NCI-H748 (cell line): ENCODE data around the gene CLDN9.

Experiments
- DNase-seq: peaks from one replicate; lab custom pipeline; 2025; ENCODE audit not compliant: unreplicated experiment; lab: John Stamatoyannopoulos, UW

Gene CLDN9

GRCh38 chr16:3028716-3029319 is 16.1 kb downstream of the CLDN9 start:
- no peak for DNase-seq

DNA sequence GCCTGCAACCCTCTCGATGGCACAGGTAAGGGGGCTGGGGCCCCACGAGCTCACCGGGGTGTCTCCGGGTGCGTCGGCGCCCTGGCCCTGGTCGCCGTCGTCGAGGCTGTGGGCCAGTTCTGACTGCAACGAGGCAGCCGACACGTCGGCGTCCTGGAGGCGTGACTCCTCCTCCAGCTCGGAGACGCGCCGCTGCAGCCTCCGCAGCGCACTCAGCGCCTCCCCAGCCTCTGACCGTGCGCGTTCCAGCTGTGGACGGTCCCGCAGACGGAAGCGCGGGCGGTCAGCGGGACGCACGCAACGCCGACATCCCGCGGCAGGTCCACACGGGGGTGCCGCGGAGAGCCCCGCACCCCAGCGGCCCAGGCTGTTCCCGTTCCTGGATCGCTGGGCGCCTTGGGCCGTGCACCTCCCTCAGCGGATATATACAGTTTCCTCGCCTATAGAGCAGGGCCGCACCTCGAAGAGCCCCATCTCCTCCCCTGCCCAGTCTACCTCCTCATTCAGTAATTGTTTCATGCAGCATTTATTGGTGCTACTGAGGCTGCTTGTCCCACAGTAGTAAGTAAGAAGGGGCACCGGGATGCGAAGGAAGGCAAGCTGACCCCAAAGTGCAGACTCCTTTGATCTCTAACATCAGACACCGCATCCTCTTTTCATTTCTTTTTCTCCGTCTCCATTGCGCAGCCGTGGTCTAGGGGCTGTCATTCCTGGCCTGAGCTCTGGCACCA is 16.9 kb downstream of the CLDN9 start:
- peak; percentile 46 for DNase-seq

- no peak for DNase-seq
Measured at GRCh38 chr16:3030222-3031212, 17.8 kb downstream of the CLDN9 start.

- DNase-seq = no peak
Measured at GRCh38 chr16:3032624-3033023, 19.9 kb downstream of the CLDN9 start.

DNA sequence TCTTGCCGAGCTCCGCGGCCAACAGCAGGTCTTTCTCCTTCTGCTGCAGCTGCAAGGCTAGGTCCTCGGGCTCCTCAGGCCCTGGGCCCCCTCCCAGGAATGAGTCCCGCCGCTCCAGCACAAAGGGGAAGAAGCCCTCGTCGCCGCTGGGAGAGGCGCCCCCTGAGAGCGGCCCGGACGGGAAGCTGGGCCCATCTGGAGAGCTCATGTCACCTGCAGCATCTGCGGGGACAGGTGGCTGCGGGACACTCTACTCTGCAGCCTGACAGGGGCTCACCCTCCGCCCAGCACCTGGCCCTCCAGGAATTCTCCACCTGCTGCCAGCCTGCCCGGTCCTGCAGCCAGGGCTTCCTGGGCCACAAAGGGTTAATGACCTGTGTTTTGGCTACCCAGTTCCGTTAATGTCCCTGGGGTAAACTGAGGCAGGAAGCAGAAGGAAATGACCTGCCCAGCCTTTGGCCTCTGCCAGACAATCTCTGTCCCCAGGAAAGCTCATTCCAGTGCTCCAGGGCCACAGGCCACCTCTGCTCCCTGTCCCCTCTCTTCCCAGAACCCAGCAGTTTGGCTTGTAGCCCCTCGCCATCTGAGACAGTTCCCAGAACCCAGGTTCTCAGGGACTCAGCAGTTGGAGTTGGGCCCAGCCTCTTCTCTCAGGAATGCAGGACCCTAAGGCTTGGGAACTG is 22.7 kb downstream of the CLDN9 start:
- no peak for DNase-seq

GRCh38 chr16:3035972-3036725 is 23.4 kb downstream of the CLDN9 start:
- peak; percentile 20 for DNase-seq

DNA sequence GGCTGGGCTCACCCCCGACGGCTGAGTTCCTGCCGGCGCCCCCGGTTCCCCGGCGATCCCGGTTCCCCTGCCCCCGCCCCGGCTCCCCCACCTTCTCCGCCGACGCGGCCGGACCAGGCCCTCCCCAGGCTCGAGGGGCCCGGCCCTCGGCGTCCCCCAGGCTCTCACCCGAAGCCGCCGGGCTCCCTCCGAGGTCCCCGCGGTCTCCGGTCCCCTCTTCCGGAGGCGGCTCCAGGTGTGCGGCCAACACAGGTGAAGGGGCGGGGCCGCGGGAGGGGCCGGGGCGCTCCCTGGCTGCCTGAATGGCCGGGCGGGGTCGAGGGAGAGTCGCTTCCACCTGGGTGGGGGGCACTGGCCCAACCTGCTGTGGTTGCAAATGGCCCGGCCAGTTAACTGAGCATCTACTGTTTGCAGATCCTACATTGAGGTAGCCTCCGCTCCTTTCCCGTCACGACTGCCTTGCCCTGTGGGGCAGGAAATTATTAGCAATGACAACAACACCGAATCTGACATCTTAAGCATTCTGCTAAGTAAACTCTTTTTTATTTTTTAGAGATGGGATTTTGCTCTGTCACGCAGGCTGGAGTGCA is 24.1 kb downstream of the CLDN9 start, which contains the start of gene BICDL2:
TSS of gene BICDL2 (minus strand) at position 219 of the 590 bp plus-strand sequence. CDS start 1,448 bp downstream, outside the sequence.
- DNase-seq = peak; percentile 45

DNA sequence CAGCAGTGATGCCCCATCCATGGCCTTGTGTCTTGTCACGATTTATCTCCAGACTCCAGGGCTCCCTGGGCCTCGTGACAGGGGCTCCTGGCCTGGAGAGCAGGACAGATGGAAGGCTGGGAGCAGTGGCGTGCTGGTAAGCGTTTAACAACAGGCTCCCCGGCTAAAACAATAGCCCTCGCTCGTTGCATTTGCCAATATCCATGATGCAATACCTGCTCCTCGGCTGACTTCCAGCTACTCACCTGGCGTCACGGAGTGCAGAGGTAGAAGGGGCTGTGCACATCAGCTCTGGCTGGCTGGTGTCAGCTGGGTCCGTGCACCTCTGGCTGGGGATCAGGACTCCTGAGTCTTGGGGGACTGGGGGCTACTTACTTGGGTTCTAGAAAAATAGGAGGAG is 25.5 kb downstream of the CLDN9 start:
- peak; percentile 11 for DNase-seq

- DNase-seq = no peak
Measured at GRCh38 chr16:3038896-3039295, 26.2 kb downstream of the CLDN9 start.

DNA sequence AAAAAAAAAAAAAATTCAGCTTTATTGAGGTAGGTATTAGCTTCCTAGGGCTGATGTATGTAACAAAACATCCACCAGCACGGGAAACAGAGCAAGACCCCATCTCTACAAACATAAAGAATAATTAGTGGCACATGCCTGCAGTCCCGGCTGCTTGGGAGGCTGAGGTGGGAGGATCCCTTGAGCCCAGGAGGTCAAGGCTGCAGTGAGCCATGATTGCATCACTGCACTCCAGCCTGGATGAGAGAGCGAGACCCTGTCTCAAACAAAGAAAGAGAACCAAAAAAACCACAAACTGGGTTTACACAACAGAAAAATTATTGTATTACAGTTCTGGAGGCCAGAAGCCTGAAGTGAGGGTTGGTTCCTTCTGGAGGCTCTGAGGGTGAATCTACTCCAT is 29.7 kb downstream of the CLDN9 start:
- no peak for DNase-seq

DNA sequence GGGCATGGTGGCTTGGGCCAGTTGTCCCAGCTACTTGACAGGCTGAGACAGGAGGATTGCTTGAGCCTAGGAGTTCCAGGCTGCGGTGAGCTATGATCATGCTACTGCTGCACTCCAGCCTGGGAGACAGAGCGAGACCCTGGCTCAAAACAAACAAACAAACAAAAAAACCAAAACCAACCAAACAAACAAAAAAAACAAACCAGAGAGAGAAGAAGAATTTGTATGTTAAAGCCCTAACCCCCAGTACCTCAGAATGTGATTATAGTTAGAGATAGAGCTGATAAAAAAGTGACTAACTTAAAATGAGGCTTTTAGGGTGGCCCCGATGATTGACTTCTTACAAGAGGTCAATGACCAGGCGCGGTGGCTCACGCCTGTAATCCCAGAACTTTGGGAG is 32.0 kb downstream of the CLDN9 start:
- DNase-seq = no peak

DNA sequence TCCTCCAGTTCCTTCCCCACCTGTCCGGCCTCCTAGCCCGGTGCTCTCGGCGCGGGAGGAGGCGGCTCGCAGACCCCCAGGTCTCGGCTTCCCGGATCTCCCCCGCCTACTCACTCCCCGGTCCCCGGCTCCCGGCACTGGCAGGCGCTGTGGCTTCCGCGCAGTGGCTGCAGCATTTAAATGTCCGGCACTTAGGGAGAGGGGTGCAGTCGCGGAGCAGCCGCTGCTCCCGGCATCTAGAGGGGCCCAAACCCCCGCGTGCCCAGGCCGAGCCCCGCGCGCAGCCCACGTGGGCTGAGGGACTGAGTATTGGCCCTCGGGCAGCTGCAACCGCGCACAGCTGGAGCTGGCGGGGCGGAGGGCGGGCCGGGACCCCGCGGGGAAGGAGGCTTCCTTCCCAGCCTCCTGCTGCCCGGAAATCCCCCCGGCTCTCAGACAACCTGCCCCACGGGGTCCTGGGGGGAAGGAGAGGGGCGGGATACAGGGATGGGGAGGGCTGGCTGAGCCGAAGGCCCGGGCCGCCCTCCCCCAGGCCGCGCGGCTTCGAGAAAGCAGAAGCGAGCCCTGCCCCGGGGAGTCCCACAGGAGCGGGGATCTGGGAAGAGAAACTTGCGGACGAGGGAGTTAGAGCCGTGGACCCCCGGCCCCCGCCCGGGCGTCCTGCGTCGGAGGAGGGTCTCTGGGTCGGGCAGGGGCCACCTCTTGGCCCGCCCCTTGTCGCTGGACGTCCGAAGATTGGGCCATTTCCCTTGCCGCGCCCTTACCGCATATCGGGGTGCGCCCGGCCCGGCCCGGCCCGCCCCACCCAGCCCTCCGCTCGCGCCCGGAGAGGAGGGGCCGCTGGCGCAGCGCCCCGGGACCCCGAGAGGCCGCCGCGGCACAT is 33.3 kb downstream of the CLDN9 start, which contains the start of gene MMP25:
TSS of gene MMP25 (plus strand) at position 804 of the 883 bp plus-strand sequence. CDS start 357 bp downstream, outside the sequence.
- DNase-seq = peak; percentile 37

GRCh38 chr16:3046641-3047386 is 34.1 kb downstream of the CLDN9 start:
- no peak for DNase-seq

DNA sequence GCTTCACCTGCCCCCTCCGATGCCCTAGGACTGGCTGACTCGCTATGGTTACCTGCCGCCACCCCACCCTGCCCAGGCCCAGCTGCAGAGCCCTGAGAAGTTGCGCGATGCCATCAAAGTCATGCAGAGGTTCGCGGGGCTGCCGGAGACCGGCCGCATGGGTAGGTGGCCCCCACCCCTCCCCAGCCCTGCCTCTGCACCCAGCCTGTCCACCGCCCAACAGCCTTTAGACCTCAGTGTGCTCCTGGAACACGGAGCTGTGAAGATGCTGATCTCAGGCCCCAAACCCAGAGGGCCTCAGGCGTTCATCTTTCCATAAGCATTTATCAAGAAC is 34.6 kb downstream of the CLDN9 start:
- DNase-seq = no peak

DNA sequence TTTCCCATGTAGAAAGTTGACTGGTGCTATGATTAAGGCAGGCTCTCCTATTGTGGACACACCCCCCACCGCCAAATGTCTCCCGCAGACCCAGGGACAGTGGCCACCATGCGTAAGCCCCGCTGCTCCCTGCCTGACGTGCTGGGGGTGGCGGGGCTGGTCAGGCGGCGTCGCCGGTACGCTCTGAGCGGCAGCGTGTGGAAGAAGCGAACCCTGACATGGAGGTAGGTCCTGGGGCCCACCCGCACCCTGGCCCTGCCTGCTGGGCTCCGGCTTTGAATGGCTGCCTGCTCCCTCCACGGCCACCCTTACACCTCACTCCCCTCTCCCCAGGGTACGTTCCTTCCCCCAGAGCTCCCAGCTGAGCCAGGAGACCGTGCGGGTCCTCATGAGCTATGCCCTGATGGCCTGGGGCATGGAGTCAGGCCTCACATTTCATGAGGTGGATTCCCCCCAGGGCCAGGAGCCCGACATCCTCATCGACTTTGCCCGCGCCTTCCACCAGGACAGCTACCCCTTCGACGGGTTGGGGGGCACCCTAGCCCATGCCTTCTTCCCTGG is 37.3 kb downstream of the CLDN9 start:
- no peak for DNase-seq

- no peak for DNase-seq
Measured at GRCh38 chr16:3050487-3050886, 37.8 kb downstream of the CLDN9 start.

DNA sequence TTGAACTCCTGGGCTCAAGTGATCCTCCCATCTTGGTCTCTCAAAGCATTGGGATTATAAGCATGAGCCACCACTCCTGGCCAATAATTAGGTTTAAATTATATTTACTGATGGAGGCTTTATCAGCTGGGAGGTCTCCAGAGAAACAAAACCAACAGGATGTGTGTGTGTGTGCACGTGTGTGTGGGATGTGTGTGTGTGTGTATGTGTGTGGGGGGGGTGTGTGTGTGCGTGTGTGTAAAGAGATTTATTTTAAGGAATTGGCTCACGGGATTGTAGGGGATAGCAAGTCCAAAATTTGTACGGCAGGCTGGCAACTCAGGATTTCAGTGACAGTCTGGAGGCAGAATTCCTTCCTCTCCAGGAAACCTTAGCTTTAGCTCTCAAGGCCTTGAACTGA is 38.3 kb downstream of the CLDN9 start:
- DNase-seq = peak; percentile 22

- DNase-seq = no peak
Measured at GRCh38 chr16:3051494-3051893, 38.8 kb downstream of the CLDN9 start.
